Measurements from ENCODE around the gene LIN52. TPM values are rescaled to one million over a fixed set of nuclear protein-coding genes. Genes with fewer than 3 reads are reported as not detected.

LIN52 gene
- total RNA-seq, 2 experiments from 2014 or later = 13.0 to 14.7 TPM

GRCh38 chr14:74238974-74239847 is 154.5 kb downstream of the LIN52 start, which contains the start of gene VSX2:
TSS of gene VSX2 (plus strand) at chr14:74239449. CDS start at chr14:74239562, 113 bp downstream.
- H3K9me3 Mint-ChIP-seq = no peaks in the 10 kb centered on the region
- H3K27ac Mint-ChIP-seq = no peak within 1 kb of the TSS
- H3K27me3 Mint-ChIP-seq = peaks cover 78% of the 10 kb centered on the region
- H3K4me3 Mint-ChIP-seq = no peak within 1 kb of the TSS
- ChIA-PET POLR2A (no interaction called here), CTCF (interaction anchor here (1.0 to 3.1 kb wide), 3 partner anchors 9 to 18 kb away, joined by 3 to 8 read pairs (median 5); no protein-coding TSS in a partner anchor)
- no peak for DNase-seq
- H3K4me1 Mint-ChIP-seq = peaks cover 18% of the 10 kb centered on the region
- no peaks in the 10 kb centered on the region for H3K36me3 Mint-ChIP-seq (ENCODE audit: low read depth)

GRCh38 chr14:74239848-74240793 is 155.4 kb downstream of the LIN52 start:
- POLR2A ChIA-PET = no interaction called here

GRCh38 chr14:74240794-74241651 is 156.3 kb downstream of the LIN52 start:
- Mint-ChIP-seq H3K27ac (no peak overlapping the region), H3K36me3 (ENCODE audit: low read depth) (no peaks in the 10 kb centered on the region), H3K9me3 (no peaks in the 10 kb centered on the region), H3K4me3 (no peak overlapping the region), H3K4me1 (peaks cover 18% of the 10 kb centered on the region), H3K27me3 (peaks cover 81% of the 10 kb centered on the region)
- no peak for DNase-seq
- ChIA-PET CTCF (interaction anchor here (0.8 to 3.1 kb wide), 3 partner anchors 10 to 16 kb away, joined by 3 to 8 read pairs (median 5); no protein-coding TSS in a partner anchor), POLR2A (no interaction called here)

More at GRCh38 chr14:74239848-74240793, 155.4 kb downstream of the LIN52 start:
- H3K9me3 Mint-ChIP-seq = no peaks in the 10 kb centered on the region
- no peaks in the 10 kb centered on the region for H3K36me3 Mint-ChIP-seq (ENCODE audit: low read depth)
- no peak overlapping the region for H3K4me3 Mint-ChIP-seq
- H3K4me1 Mint-ChIP-seq = peaks cover 18% of the 10 kb centered on the region
- peaks cover 77% of the 10 kb centered on the region for H3K27me3 Mint-ChIP-seq
- no peak overlapping the region for H3K27ac Mint-ChIP-seq
- CTCF ChIA-PET = interaction anchor here (0.8 to 3.1 kb wide), 4 partner anchors 10 to 17 kb away, joined by 3 to 8 read pairs (median 4); no protein-coding TSS in a partner anchor
- no peak for DNase-seq

- ChIA-PET CTCF (no interaction called here), POLR2A (no interaction called here)
- no peaks in the 10 kb centered on the region for H3K9me3 Mint-ChIP-seq
- peaks cover 84% of the 10 kb centered on the region for H3K27me3 Mint-ChIP-seq
- no peak for DNase-seq
- no peak overlapping the region for H3K27ac Mint-ChIP-seq
- peak overlapping the region; percentile 11 for H3K4me3 Mint-ChIP-seq
- peaks cover 18% of the 10 kb centered on the region for H3K4me1 Mint-ChIP-seq
- H3K36me3 Mint-ChIP-seq (ENCODE audit: low read depth) = no peaks in the 10 kb centered on the region
Observed at GRCh38 chr14:74241652-74242017, 156.9 kb downstream of the LIN52 start.

GRCh38 chr14:74242021-74242779 is 157.4 kb downstream of the LIN52 start:
- H3K27ac Mint-ChIP-seq = no peak overlapping the region
- CTCF ChIA-PET = interaction anchor here (1.3 kb wide), 1 partner anchor 9 kb away, joined by 3 read pairs; no protein-coding TSS in a partner anchor
- peaks cover 18% of the 10 kb centered on the region for H3K4me1 Mint-ChIP-seq
- H3K36me3 Mint-ChIP-seq (ENCODE audit: low read depth) = no peaks in the 10 kb centered on the region
- peaks cover 85% of the 10 kb centered on the region for H3K27me3 Mint-ChIP-seq
- no peak for DNase-seq
- H3K4me3 Mint-ChIP-seq = no peak overlapping the region
- POLR2A ChIA-PET = no interaction called here
- H3K9me3 Mint-ChIP-seq = no peaks in the 10 kb centered on the region

GRCh38 chr14:74242780-74243042 is 158.0 kb downstream of the LIN52 start:
- CTCF ChIA-PET = interaction anchor here (1.3 kb wide), 1 partner anchor 9 kb away, joined by 3 read pairs; no protein-coding TSS in a partner anchor
- POLR2A ChIA-PET = no interaction called here
- H3K27me3 Mint-ChIP-seq = peaks cover 81% of the 10 kb centered on the region
- no peaks in the 10 kb centered on the region for H3K36me3 Mint-ChIP-seq (ENCODE audit: low read depth)
- H3K27ac Mint-ChIP-seq = no peak overlapping the region
- no peaks in the 10 kb centered on the region for H3K9me3 Mint-ChIP-seq
- H3K4me1 Mint-ChIP-seq = peaks cover 18% of the 10 kb centered on the region
- H3K4me3 Mint-ChIP-seq = no peak overlapping the region
- no peak for DNase-seq

- H3K27ac Mint-ChIP-seq = no peak overlapping the region
- ChIA-PET POLR2A (no interaction called here), CTCF (interaction anchor here (1.3 kb wide), 1 partner anchor 8 kb away, joined by 3 read pairs; no protein-coding TSS in a partner anchor)
- no peak overlapping the region for H3K4me3 Mint-ChIP-seq
- no peaks in the 10 kb centered on the region for H3K9me3 Mint-ChIP-seq
- H3K36me3 Mint-ChIP-seq (ENCODE audit: low read depth) = no peaks in the 10 kb centered on the region
- peaks cover 77% of the 10 kb centered on the region for H3K27me3 Mint-ChIP-seq
- peaks cover 18% of the 10 kb centered on the region for H3K4me1 Mint-ChIP-seq
- no peak for DNase-seq
Observed at GRCh38 chr14:74243051-74243450, 158.3 kb downstream of the LIN52 start.

- Mint-ChIP-seq H3K4me1 (peaks cover 18% of the 10 kb centered on the region), H3K36me3 (ENCODE audit: low read depth) (no peaks in the 10 kb centered on the region), H3K27me3 (peaks cover 67% of the 10 kb centered on the region), H3K4me3 (no peak overlapping the region), H3K9me3 (no peaks in the 10 kb centered on the region), H3K27ac (no peak overlapping the region)
- ChIA-PET CTCF (interaction anchor here (0.8 to 5.2 kb wide), 2 partner anchors 9 to 13 kb away, joined by 3 to 28 read pairs; no protein-coding TSS in a partner anchor), POLR2A (no interaction called here)
- no peak for DNase-seq
Observed at GRCh38 chr14:74244115-74244514, 159.4 kb downstream of the LIN52 start.

- peaks cover 17% of the 10 kb centered on the region for H3K4me1 Mint-ChIP-seq
- no peak overlapping the region for H3K4me3 Mint-ChIP-seq
- H3K36me3 Mint-ChIP-seq (ENCODE audit: low read depth) = no peaks in the 10 kb centered on the region
- DNase-seq = no peak
- H3K9me3 Mint-ChIP-seq = no peaks in the 10 kb centered on the region
- POLR2A ChIA-PET = no interaction called here
- CTCF ChIA-PET = interaction anchor here (5.2 kb wide), 1 partner anchor 12 kb away, joined by 28 read pairs; no protein-coding TSS in a partner anchor
- peaks cover 63% of the 10 kb centered on the region for H3K27me3 Mint-ChIP-seq
- no peak overlapping the region for H3K27ac Mint-ChIP-seq
Observed at GRCh38 chr14:74245292-74245691, 160.5 kb downstream of the LIN52 start.

- ChIA-PET CTCF (interaction anchor here (0.8 to 5.2 kb wide), 3 partner anchors 11 to 31 kb away, joined by 3 to 28 read pairs (median 3); no protein-coding TSS in a partner anchor), POLR2A (no interaction called here)
- peaks cover 14% of the 10 kb centered on the region for H3K4me1 Mint-ChIP-seq
Observed at GRCh38 chr14:74246542-74246941, 161.8 kb downstream of the LIN52 start.

GRCh38 chr14:74248017-74248416 is 163.3 kb downstream of the LIN52 start:
- POLR2A ChIA-PET = interaction anchor here (0.5 kb wide), 1 partner anchor 1164 kb away, joined by 3 read pairs; no protein-coding TSS in a partner anchor
- Mint-ChIP-seq H3K36me3 (ENCODE audit: low read depth) (no peaks in the 10 kb centered on the region), H3K27ac (no peak overlapping the region), H3K27me3 (peaks cover 40% of the 10 kb centered on the region), H3K4me3 (no peak overlapping the region), H3K9me3 (no peaks in the 10 kb centered on the region), H3K4me1 (peaks cover 8% of the 10 kb centered on the region)
- CTCF ChIA-PET = interaction anchor here (5.2 kb wide), 1 partner anchor 10 kb away, joined by 28 read pairs; no protein-coding TSS in a partner anchor
- no peak for DNase-seq

More at GRCh38 chr14:74246542-74246941, 161.8 kb downstream of the LIN52 start:
- no peak overlapping the region for H3K4me3 Mint-ChIP-seq
- H3K27me3 Mint-ChIP-seq = peaks cover 53% of the 10 kb centered on the region
- no peak overlapping the region for H3K27ac Mint-ChIP-seq
- H3K36me3 Mint-ChIP-seq (ENCODE audit: low read depth) = no peaks in the 10 kb centered on the region
- DNase-seq = no peak
- H3K9me3 Mint-ChIP-seq = no peaks in the 10 kb centered on the region
